SK-N-SH (cell line): ENCODE data around the gene B2M.

Experiments
- CHD2 ChIP-seq: fragments of 150-350 bp; IDR thresholded peaks from 2 replicates; pipeline ENCODE4 v1.6.1; 2018; ENCODE audit warnings: low read length; ENCODE audit not compliant: partially characterized antibody
- CTCF ChIP-seq: fragments of 200-600 bp; sonication (generic); IDR thresholded peaks from 2 replicates; pipeline ENCODE4 v1.6.1; 2017; ENCODE audit warnings: antibody characterized with exemption, mild to moderate bottlenecking, moderate library complexity
- EP300 ChIP-seq, 2 experiments: IDR thresholded peaks; 2 replicates each; pipeline versions ENCODE4 v1.4.0 to v1.6.1; 2012; ENCODE audit warnings: borderline replicate concordance in 1 of 2, low read depth in 1 of 2, low read length in 1 of 2
- EZH2phosphoT487 ChIP-seq: fragments of 200-600 bp; sonication (generic); IDR thresholded peaks from 2 replicates; pipeline ENCODE4 v1.6.1; 2017; ENCODE audit warnings: low read depth, mixed run types, mild to moderate bottlenecking, antibody characterized with exemption, moderate library complexity, borderline replicate concordance
- JUND ChIP-seq: IDR thresholded peaks from 2 replicates; pipeline ENCODE4 v1.4.0; 2012
- MXI1 ChIP-seq: IDR thresholded peaks from 2 replicates; pipeline ENCODE4 v1.6.1; 2012; ENCODE audit warnings: mild to moderate bottlenecking, low read depth, low read length, improper control_type of control experiment
- PBX3 ChIP-seq: IDR thresholded peaks from 2 replicates; pipeline ENCODE4; 2012
- POLR2AphosphoS5 ChIP-seq: IDR thresholded peaks from 2 replicates; pipeline ENCODE4 v1.6.1; 2012; ENCODE audit warnings: low read depth, low read length
- RAD21 ChIP-seq: IDR thresholded peaks from 2 replicates; pipeline ENCODE4 v1.6.1; 2012; ENCODE audit warnings: mild to moderate bottlenecking, low read length
- RFX5 ChIP-seq: IDR thresholded peaks from 2 replicates; pipeline ENCODE4 v1.6.1; 2012; ENCODE audit warnings: mild to moderate bottlenecking, improper control_type of control experiment, low read length
- TCF12 ChIP-seq: IDR thresholded peaks from 2 replicates; pipeline ENCODE4 v1.4.0; 2012
- USF2 ChIP-seq: fragments of 150-350 bp; IDR thresholded peaks from 2 replicates; pipeline ENCODE4 v1.6.1; 2017; ENCODE audit warnings: antibody characterized with exemption, low read length, low read depth, borderline replicate concordance
- TF ChIP-seq, protein P1 (sequence below): IDR thresholded peaks from 2 replicates; pipeline ENCODE4 v1.6.1; 2012; ENCODE audit warnings: mild to moderate bottlenecking, low read depth, low read length, moderate library complexity
- TF ChIP-seq, protein P2 (sequence below): IDR thresholded peaks from 2 replicates; pipeline ENCODE4 v1.4.0; 2012; ENCODE audit warnings: low read depth

- TF ChIP-seq CTCF (no peak), USF2 (no peak), PBX3 (no peak), POLR2AphosphoS5 (no peak), CHD2 (no peak), EP300 (IDR thresholded peaks at IDR 0.05; ENCODE audit: borderline replicate concordance in 1 of 2, low read depth in 1 of 2, low read length in 1 of 2) (no peak), JUND (no peak), RFX5 (no peak), TCF12 (no peak), EZH2phosphoT487 (no peak), MXI1 (no peak), RAD21 (no peak)
- TF ChIP-seq, protein P1, sequence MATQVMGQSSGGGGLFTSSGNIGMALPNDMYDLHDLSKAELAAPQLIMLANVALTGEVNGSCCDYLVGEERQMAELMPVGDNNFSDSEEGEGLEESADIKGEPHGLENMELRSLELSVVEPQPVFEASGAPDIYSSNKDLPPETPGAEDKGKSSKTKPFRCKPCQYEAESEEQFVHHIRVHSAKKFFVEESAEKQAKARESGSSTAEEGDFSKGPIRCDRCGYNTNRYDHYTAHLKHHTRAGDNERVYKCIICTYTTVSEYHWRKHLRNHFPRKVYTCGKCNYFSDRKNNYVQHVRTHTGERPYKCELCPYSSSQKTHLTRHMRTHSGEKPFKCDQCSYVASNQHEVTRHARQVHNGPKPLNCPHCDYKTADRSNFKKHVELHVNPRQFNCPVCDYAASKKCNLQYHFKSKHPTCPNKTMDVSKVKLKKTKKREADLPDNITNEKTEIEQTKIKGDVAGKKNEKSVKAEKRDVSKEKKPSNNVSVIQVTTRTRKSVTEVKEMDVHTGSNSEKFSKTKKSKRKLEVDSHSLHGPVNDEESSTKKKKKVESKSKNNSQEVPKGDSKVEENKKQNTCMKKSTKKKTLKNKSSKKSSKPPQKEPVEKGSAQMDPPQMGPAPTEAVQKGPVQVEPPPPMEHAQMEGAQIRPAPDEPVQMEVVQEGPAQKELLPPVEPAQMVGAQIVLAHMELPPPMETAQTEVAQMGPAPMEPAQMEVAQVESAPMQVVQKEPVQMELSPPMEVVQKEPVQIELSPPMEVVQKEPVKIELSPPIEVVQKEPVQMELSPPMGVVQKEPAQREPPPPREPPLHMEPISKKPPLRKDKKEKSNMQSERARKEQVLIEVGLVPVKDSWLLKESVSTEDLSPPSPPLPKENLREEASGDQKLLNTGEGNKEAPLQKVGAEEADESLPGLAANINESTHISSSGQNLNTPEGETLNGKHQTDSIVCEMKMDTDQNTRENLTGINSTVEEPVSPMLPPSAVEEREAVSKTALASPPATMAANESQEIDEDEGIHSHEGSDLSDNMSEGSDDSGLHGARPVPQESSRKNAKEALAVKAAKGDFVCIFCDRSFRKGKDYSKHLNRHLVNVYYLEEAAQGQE = no peak
- TF ChIP-seq, protein P2, sequence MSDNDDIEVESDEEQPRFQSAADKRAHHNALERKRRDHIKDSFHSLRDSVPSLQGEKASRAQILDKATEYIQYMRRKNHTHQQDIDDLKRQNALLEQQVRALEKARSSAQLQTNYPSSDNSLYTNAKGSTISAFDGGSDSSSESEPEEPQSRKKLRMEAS = no peak
Observed at GRCh38 chr15:44729408-44730127, 18.3 kb downstream of the B2M start.
